Right lobe of liver (tissue), 6 donors: ENCODE results near the gene DACT3. TPM values are rescaled to one million over a fixed set of nuclear protein-coding genes. Genes with fewer than 3 reads are reported as not detected.

ENCODE experiments used
- ATAC-seq, 4 donors: fragments of 200-7000 bp; cut with Tn5 transposase; one replicate each; pipeline ENCODE4 v1.9.1; 2020; ENCODE audit warnings: mild to moderate bottlenecking in 4 of 4, moderate library complexity in 4 of 4
- DNase-seq, 3 donors: peaks; one replicate each; pipeline ENCODE4 v3.0.0-alpha.2; 2020
- H3K27ac ChIP-seq, 3 donors: fragments of 200-600 bp; one replicate each; pipeline ENCODE4 v1.8.0; 2022
- H3K27me3 ChIP-seq, 2 donors: fragments of 200-600 bp; one replicate each; pipeline ENCODE4 v1.8.0; 2022
- H3K36me3 ChIP-seq, 4 donors: fragments of 200-600 bp; sonication (generic) in 1 of 4; one replicate each; pipeline versions ENCODE4 v1.5.1 to v1.8.0; 2017 to 2022; ENCODE audit warnings: control low read depth in 1 of 4
- H3K4me1 ChIP-seq, 4 donors: fragments of 200-600 bp; sonication (generic) in 1 of 4; one replicate each; pipeline versions ENCODE4 v1.5.1 to v1.8.0; 2017 to 2022; ENCODE audit warnings: control low read depth in 1 of 4
- H3K4me3 ChIP-seq, 3 donors: fragments of 200-600 bp; one replicate each; pipeline ENCODE4 v1.8.0; 2022
- H3K9me3 ChIP-seq, 4 donors: fragments of 200-600 bp; sonication (generic) in 1 of 4; one replicate each; pipeline versions ENCODE4 v1.5.1 to v1.8.0; 2017 to 2022; ENCODE audit warnings: control low read depth in 1 of 4
- POLR2A ChIP-seq: fragments of 450-650 bp; IDR thresholded peaks from one replicate; pipeline ENCODE4 v1.6.1; 2017; ENCODE audit warnings: antibody characterized with exemption, mild to moderate bottlenecking
- WGBS: methylation state at CpG from one replicate; pipeline ENCODE4 v1.1.6; 2018; ENCODE audit warnings: low coverage, low lambda C conversion rate; ENCODE audit not compliant: insufficient coverage; ENCODE audit errors: missing lambda C conversion rate; 5-methylcytosine and 5-hydroxymethylcytosine counted together
- intact Hi-C, 2 donors: fragments of 100-400 bp; cut with DNase I; formaldehyde crosslinking; loops; one replicate each; pipeline versions ENCODE4 v1.11.2 to v1.14.1; 2022
- total RNA-seq, 6 experiments: library from RNA; depleted of rRNA in 2 of 6; stranded (reverse); fragments of >200 nt in 2 of 6; fragmentation: NEBNext Ultra II Directional in 3 of 6; extraction: Animal tissue kit (Norgen Biotek cat#: 25700) in 3 of 6; gene quantifications; one replicate each; pipeline versions ENCODE4 v1.1.0 to v1.2.4, GENCODE V29; 2016 to 2023
- TF ChIP-seq, protein P1 (sequence below), 4 donors: fragments of 200-600 bp in 3 of 4; fragments of 450-650 bp in 1 of 4; IDR thresholded peaks; one replicate each; pipeline versions ENCODE4 v1.5.1 to v1.8.0; 2016 to 2022; ENCODE audit warnings: antibody characterized with exemption in 4 of 4, mild to moderate bottlenecking in 2 of 4
- donor health status: DM: no; HTN: yes; CAD: no.
- donor health status: DM: no; HTN: no; CAD: no.
- donor health status: DM: no; HTN: no; CAD: no.
- donor health status: DM: no; HTN: yes; CAD: no.
- donor health status: DM: no; HTN: yes; CAD: no.

DACT3 gene
- total RNA-seq, 6 experiments from 2014 or later = 0.46 to 1.6 (median 0.93) TPM

DNA sequence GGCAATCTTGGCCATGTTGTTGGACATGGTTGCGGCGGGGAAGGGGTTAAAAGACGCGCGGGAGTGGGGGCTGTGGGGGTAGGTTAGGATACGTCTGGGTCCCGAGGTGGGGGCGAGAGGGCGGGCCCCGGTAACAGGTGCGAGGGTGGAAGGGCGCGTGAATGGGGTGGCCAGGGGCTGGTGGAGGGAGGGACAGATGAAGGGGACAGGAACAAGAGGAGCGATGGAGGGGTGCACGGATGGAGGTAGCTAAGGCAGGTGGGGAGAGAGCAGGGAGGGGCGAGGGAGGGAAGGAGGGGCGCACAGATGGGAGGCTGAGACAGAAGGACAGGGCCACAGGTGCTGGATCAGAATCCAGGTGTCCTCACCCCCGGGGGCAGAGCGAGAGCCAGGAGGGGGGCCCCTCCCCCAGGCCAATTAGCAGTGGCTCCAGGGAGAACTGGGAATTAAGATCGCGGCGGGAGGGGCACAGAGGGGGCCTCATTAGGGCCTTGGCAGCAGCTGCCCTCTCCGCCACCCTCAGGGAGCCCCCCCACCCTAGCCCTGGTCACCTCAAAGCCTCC lies 26.2 kb downstream of the DACT3 start:
- H3K36me3 ChIP-seq = no peaks in the 10 kb centered on the region
- H3K9me3 ChIP-seq = no peaks in the 10 kb centered on the region
- no peak for TF ChIP-seq POLR2A
- TF ChIP-seq, protein P1, sequence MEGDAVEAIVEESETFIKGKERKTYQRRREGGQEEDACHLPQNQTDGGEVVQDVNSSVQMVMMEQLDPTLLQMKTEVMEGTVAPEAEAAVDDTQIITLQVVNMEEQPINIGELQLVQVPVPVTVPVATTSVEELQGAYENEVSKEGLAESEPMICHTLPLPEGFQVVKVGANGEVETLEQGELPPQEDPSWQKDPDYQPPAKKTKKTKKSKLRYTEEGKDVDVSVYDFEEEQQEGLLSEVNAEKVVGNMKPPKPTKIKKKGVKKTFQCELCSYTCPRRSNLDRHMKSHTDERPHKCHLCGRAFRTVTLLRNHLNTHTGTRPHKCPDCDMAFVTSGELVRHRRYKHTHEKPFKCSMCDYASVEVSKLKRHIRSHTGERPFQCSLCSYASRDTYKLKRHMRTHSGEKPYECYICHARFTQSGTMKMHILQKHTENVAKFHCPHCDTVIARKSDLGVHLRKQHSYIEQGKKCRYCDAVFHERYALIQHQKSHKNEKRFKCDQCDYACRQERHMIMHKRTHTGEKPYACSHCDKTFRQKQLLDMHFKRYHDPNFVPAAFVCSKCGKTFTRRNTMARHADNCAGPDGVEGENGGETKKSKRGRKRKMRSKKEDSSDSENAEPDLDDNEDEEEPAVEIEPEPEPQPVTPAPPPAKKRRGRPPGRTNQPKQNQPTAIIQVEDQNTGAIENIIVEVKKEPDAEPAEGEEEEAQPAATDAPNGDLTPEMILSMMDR (IDR thresholded peaks at IDR 0.05) = no peak
- H3K27ac ChIP-seq = no peak overlapping the region
- no peak overlapping the region for H3K4me3 ChIP-seq
- ATAC-seq (no peak), DNase-seq (no peak)
- intact Hi-C loops = no loop called here
- WGBS = 4% methylated on average over 20 of the region's 23 CpGs
- peaks cover 0 to 11% (median 0%) of the 10 kb centered on the region in 4 donors for H3K4me1 ChIP-seq
- peaks cover 0 to 8% of the 10 kb centered on the region in 2 donors for H3K27me3 ChIP-seq

DNA sequence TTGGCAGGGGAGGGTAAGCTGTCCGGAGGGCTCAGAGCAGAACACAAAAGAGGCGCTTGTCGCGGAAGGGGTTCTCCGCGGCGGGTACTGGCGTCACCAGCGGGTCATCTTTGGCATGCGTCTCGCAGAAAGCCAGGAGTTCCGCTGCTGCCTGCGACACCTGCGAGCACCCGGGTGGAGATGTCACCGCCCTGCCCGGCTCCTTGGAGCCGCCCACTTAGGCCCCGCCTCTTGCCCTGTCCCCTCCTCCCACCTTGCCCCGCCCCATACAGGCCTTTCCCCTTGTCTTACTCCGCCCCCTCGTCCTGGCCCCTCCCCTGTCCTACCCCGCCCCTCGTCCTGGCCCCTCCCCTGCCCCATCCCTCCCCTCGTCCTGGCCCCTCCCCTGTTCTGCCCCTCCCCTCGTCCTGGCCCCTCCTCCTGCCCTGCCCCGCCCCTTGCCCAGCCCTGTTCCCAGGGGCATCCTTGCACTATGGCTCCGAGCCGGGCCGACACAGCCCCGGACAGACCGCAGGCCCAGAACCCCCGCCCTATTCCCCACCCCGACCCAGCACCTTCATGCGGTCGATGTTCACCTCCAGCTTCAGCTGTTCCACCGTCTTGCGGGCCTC lies 26.8 kb downstream of the DACT3 start:
- peak; percentile 54 to 68 (median 64) for ATAC-seq
- H3K4me1 ChIP-seq = peaks cover 0 to 5% (median 0%) of the 10 kb centered on the region in 4 donors
- no peak overlapping the region for H3K4me3 ChIP-seq
- H3K9me3 ChIP-seq = no peaks in the 10 kb centered on the region
- DNase-seq = peak in 2 of 3 donors; percentile 72 to 82
- TF ChIP-seq, protein P1 (IDR thresholded peaks at IDR 0.05) = no peak
- no peak overlapping the region for H3K27ac ChIP-seq
- 3% methylated on average over 20 of the region's 38 CpGs for WGBS
- no peaks in the 10 kb centered on the region for H3K36me3 ChIP-seq
- H3K27me3 ChIP-seq = peaks cover 0 to 2% of the 10 kb centered on the region in 2 donors
- intact Hi-C loops = no loop called here

DNA sequence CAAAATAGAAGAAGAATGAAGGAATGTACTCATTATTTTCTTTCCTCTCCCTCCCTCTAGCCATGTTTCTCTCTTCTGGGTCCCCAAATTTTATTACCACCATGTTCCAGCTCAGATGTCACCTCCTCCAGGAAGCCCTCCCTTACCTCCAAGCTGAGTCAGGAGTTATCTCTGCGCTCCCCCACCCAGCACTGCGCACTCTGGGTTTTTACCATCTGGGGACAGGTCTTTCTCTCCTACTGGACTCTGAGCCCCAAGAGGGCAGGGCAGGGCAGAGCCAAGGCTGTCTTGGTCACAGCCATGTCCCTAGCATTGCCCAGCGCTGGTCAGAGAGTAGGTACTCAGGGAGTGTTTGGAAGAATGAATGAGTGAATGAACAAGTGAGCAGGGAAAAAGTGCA lies 27.9 kb downstream of the DACT3 start:
- no peak overlapping the region for H3K27ac ChIP-seq
- H3K9me3 ChIP-seq = no peaks in the 10 kb centered on the region
- ATAC-seq (no peak), DNase-seq (no peak)
- no peaks in the 10 kb centered on the region for H3K27me3 ChIP-seq
- 93% methylated on average over 2 of the region's 3 CpGs for WGBS
- intact Hi-C loops = no loop called here
- TF ChIP-seq POLR2A = no peak
- TF ChIP-seq, protein P1 (IDR thresholded peaks at IDR 0.05) = no peak
- no peaks in the 10 kb centered on the region for H3K4me1 ChIP-seq
- no peak overlapping the region for H3K4me3 ChIP-seq
- no peaks in the 10 kb centered on the region for H3K36me3 ChIP-seq

DNA sequence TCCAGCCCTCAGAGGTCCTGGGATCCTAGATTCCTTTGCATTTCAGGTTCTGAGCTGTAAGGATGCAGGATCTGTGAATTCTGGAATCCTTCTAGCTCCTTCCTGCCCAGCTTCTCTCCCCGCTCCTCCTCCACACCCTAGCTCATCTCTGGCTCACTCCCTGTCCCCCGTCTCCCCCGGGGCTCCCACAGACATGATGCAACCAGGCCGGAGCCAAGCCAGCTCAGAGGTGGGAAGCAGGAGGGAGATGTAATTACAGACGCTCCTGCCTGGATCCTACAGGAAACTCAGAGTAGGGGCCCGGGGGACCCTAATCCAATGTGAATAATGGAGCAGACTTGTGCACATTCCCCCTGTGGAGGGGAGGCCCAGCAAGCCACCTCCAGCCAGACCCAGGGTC lies 29.5 kb downstream of the DACT3 start:
- Histone ChIP-seq H3K27ac (no peak overlapping the region), H3K27me3 (no peaks in the 10 kb centered on the region), H3K36me3 (no peaks in the 10 kb centered on the region), H3K4me3 (no peak overlapping the region), H3K4me1 (no peaks in the 10 kb centered on the region), H3K9me3 (no peaks in the 10 kb centered on the region)
- 68% methylated on average over 6 of the region's 6 CpGs for WGBS
- intact Hi-C loops = no loop called here
- TF ChIP-seq, protein P1 (IDR thresholded peaks at IDR 0.05) = no peak
- DNase-seq (no peak), ATAC-seq (no peak)
